ENCODE measurements around the gene ARMC9. TPM values are rescaled to one million over a fixed set of nuclear protein-coding genes. Genes with fewer than 3 reads are reported as not detected.
"Not testable (repeated sequence)": the region's sequence is repeated elsewhere in the genome, so short reads cannot be mapped to it uniquely, and the experiment has no call there.

ARMC9 gene
- total RNA-seq, 1 experiment from 2014 or later, result 14.9 TPM

DNA sequence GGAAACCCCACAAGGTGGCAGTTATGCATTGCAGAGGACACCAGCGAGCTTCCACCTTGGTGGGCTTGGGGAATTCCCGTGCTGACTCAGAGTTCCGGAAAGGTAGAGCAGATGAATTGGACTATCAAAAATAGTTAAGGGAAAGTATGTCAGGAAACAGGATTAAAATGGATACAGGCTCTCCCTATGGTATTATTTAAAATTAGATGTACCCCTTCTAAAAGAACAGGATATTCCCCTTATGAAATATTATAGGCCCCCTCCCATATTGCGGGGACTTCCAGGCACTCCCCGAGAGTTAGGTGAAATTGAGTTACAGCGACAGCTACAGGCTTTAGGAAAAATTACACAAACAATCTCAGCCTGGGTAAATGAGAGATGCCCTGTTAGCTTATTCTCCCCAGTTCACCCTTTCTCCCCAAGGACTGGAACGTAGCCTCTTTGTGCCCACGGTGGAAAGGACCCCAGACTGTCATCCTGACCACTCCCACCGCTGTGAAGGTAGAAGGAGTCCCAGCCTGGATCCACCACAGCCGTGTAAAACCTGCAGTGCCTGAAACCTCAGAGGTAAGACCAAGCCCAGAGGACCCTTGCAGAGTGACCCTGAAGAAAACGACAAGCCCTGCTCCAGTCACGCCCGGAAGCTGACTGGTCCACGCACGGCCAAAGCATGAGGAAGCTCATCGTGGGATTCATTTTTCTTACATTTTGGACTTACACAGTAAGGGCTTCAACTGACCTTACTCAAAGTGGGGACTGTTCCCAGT, 207.4 kb downstream of the ARMC9 start:
- H3K27ac ChIP-seq (ENCODE audit: low read depth, low read length, poor library complexity, severe bottlenecking); H3K4me3 ChIP-seq (ENCODE audit: low read depth, low read length, poor library complexity, severe bottlenecking); DNase-seq (ENCODE audit: low spot score); intact Hi-C loops (cut with micrococcal nuclease; ENCODE audit: unreplicated experiment); H3K4me1 ChIP-seq (ENCODE audit: insufficient read depth, low read length, poor library complexity, severe bottlenecking); POLR2A ChIA-PET (ENCODE audit: low non-redundant PET); H3K9me3 ChIP-seq (ENCODE audit: low read depth, low read length, poor library complexity, severe bottlenecking); H3K27me3 ChIP-seq (replicated peaks; ENCODE audit: insufficient read depth, low read depth, low read length, poor library complexity); H3K36me3 ChIP-seq (ENCODE audit: insufficient read depth, low read length, poor library complexity, severe bottlenecking); BruUV-seq (replicated peaks): not testable (repeated sequence)
- CTCF ChIA-PET, result interaction anchor here (0.6 kb wide), 2 partner anchors 9 to 237 kb away, joined by 3 to 5 read pairs; no protein-coding TSS in a partner anchor
- TF ChIP-seq, protein P1, sequence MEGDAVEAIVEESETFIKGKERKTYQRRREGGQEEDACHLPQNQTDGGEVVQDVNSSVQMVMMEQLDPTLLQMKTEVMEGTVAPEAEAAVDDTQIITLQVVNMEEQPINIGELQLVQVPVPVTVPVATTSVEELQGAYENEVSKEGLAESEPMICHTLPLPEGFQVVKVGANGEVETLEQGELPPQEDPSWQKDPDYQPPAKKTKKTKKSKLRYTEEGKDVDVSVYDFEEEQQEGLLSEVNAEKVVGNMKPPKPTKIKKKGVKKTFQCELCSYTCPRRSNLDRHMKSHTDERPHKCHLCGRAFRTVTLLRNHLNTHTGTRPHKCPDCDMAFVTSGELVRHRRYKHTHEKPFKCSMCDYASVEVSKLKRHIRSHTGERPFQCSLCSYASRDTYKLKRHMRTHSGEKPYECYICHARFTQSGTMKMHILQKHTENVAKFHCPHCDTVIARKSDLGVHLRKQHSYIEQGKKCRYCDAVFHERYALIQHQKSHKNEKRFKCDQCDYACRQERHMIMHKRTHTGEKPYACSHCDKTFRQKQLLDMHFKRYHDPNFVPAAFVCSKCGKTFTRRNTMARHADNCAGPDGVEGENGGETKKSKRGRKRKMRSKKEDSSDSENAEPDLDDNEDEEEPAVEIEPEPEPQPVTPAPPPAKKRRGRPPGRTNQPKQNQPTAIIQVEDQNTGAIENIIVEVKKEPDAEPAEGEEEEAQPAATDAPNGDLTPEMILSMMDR (conservative IDR thresholded peaks at IDR 0.05; ENCODE audit: low read depth, low read length), result peak; percentile 48

DNA sequence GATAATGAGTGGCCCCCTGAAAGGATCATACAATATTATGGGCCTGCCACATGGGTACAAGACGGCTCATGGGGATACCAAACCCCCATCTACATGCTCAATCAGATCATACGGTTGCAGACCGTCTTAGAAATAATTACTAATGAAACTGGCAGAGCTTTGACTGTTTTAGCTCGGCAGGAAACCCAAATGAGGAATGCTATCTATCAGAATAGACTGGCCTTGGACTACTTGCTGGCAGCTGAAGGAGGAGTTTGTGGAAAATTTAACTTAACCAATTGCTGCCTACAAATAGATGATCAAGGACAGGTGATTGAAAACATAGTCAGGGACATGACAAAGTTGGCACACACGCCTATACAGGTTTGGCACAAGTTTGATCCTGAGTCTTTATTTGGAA, 209.3 kb downstream of the ARMC9 start:
- H3K27ac ChIP-seq (ENCODE audit: low read depth, low read length, poor library complexity, severe bottlenecking); H3K4me3 ChIP-seq (ENCODE audit: low read depth, low read length, poor library complexity, severe bottlenecking); CTCF ChIA-PET; BruUV-seq (replicated peaks); intact Hi-C loops (cut with micrococcal nuclease; ENCODE audit: unreplicated experiment); POLR2A ChIA-PET (ENCODE audit: low non-redundant PET); H3K9me3 ChIP-seq (ENCODE audit: low read depth, low read length, poor library complexity, severe bottlenecking); H3K36me3 ChIP-seq (ENCODE audit: insufficient read depth, low read length, poor library complexity, severe bottlenecking); H3K4me1 ChIP-seq (ENCODE audit: insufficient read depth, low read length, poor library complexity, severe bottlenecking); DNase-seq (ENCODE audit: low spot score); H3K27me3 ChIP-seq (replicated peaks; ENCODE audit: insufficient read depth, low read depth, low read length, poor library complexity): not testable (repeated sequence)

DNA sequence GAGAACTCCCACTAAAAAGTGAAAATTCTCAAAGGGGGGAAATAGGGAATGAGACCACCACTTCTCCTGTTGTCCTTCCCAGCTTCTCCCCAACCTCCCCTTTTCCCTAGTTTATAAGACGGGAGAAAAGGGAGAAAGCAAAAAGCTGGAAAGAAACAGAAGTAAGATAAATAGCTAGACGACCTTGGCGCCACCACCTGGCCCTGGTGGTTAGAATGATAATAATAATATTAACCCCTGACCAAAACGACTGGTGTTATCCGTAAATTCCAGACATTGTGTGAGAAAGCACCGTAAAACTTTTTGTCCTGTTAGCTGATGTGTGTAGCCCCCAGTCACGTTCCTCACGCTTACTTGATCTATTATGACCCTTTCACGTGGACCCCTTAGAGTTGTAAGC, 209.9 kb downstream of the ARMC9 start:
- BruUV-seq (replicated peaks); intact Hi-C loops (cut with micrococcal nuclease; ENCODE audit: unreplicated experiment); H3K27ac ChIP-seq (ENCODE audit: low read depth, low read length, poor library complexity, severe bottlenecking); CTCF ChIA-PET; H3K27me3 ChIP-seq (replicated peaks; ENCODE audit: insufficient read depth, low read depth, low read length, poor library complexity); H3K4me3 ChIP-seq (ENCODE audit: low read depth, low read length, poor library complexity, severe bottlenecking); DNase-seq (ENCODE audit: low spot score); H3K9me3 ChIP-seq (ENCODE audit: low read depth, low read length, poor library complexity, severe bottlenecking); POLR2A ChIA-PET (ENCODE audit: low non-redundant PET); H3K36me3 ChIP-seq (ENCODE audit: insufficient read depth, low read length, poor library complexity, severe bottlenecking); H3K4me1 ChIP-seq (ENCODE audit: insufficient read depth, low read length, poor library complexity, severe bottlenecking): not testable (repeated sequence)

DNA sequence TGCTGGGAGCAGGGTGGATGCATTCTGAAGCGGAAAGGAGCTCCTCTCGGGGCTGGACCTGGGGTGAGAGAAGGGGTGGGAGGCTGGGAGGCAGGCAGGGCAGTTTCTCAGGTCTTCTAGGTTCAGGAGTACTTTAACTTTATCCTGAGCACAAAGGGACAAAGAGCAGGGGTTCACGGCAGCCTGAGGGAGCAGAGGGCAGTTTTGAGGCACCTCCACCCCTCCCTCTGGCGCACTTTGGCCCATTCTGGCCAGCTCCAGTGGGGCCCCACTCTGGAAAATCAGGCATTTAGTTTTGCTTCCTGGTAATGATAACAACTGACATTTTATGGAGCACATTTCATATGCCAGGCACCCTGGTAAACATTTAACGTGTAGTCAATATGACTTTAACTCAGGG, 211.3 kb downstream of the ARMC9 start:
- TF ChIP-seq, protein P1 (conservative IDR thresholded peaks at IDR 0.05; ENCODE audit: low read depth, low read length), result no peak
- TF ChIP-seq EZH2 (IDR thresholded peaks at IDR 0.05; ENCODE audit: borderline replicate concordance, low read depth, low read length, poor library complexity, severe bottlenecking), result no peak
- Histone ChIP-seq H3K9me3 (ENCODE audit: low read depth, low read length, poor library complexity, severe bottlenecking) (peaks cover 9% of the 10 kb centered on the region), H3K4me1 (ENCODE audit: insufficient read depth, low read length, poor library complexity, severe bottlenecking) (no peaks in the 10 kb centered on the region), H3K27ac (ENCODE audit: low read depth, low read length, poor library complexity, severe bottlenecking) (no peak overlapping the region), H3K4me3 (ENCODE audit: low read depth, low read length, poor library complexity, severe bottlenecking) (no peak overlapping the region), H3K36me3 (ENCODE audit: insufficient read depth, low read length, poor library complexity, severe bottlenecking) (no peaks in the 10 kb centered on the region), H3K27me3 (replicated peaks; ENCODE audit: insufficient read depth, low read depth, low read length, poor library complexity) (no peaks in the 10 kb centered on the region)
- no peak for DNase-seq (ENCODE audit: low spot score)
- BruUV-seq (replicated peaks), result no TSS peak
- ChIA-PET POLR2A (ENCODE audit: low non-redundant PET) (no interaction called here), CTCF (no interaction called here)
- intact Hi-C loops (cut with micrococcal nuclease; ENCODE audit: unreplicated experiment), result loop anchor here (5.0 kb wide), 3 partner anchors 112 to 307 kb away; no protein-coding TSS in a partner anchor
